Uterus (tissue), 4 donors: Measurements from ENCODE around the gene ZNF618. TPM values are rescaled to one million over a fixed set of nuclear protein-coding genes. Genes with fewer than 3 reads are reported as not detected.

Source experiments
- DNase-seq, 2 donors: peaks; one replicate each; pipeline ENCODE4 v3.0.0-alpha.2; 2019 to 2020
- H3K27ac ChIP-seq, 2 donors: fragments of 200-600 bp; sonication (generic); 1 replicate in 1 of 2; 2 replicates in 1 of 2; pipeline ENCODE4 v1.5.1; 2016 to 2018
- H3K27me3 ChIP-seq, 2 donors: fragments of 200-600 bp; sonication (generic); one replicate each; pipeline ENCODE4 v1.5.1; 2018 to 2019; ENCODE audit warnings: control low read depth in 1 of 2
- H3K36me3 ChIP-seq, 2 donors: fragments of 200-600 bp; sonication (generic); one replicate each; pipeline ENCODE4 v1.5.1; 2019; ENCODE audit warnings: control low read depth in 1 of 2
- H3K4me1 ChIP-seq, 2 donors: fragments of 200-600 bp; sonication (generic); one replicate each; pipeline ENCODE4 v1.5.1; 2018 to 2019; ENCODE audit warnings: control low read depth in 1 of 2
- H3K4me3 ChIP-seq, 2 donors: fragments of 200-600 bp; sonication (generic); 1 replicate in 1 of 2; 2 replicates in 1 of 2; pipeline ENCODE4 v1.5.1; 2018 to 2019; ENCODE audit warnings: mild to moderate bottlenecking in 1 of 2
- H3K9me3 ChIP-seq, 2 donors: fragments of 200-600 bp; sonication (generic); one replicate each; pipeline ENCODE4 v1.5.1; 2019; ENCODE audit warnings: control low read depth in 1 of 2
- POLR2A ChIP-seq, 2 donors: fragments of 450-650 bp; IDR thresholded peaks; one replicate each; pipeline ENCODE4 v1.6.1; 2016; ENCODE audit warnings: antibody characterized with exemption in 2 of 2, mild to moderate bottlenecking in 1 of 2, moderate library complexity in 1 of 2
- intact Hi-C: fragments of 100-400 bp; cut with DNase I; formaldehyde crosslinking; loops from one replicate; pipeline ENCODE4 v1.15.1; 2023; ENCODE audit warnings: low total_unique reads
- total RNA-seq, 4 donors: library from RNA; depleted of rRNA in 3 of 4; stranded (reverse); fragments of >200 nt in 3 of 4; gene quantifications; one replicate each; pipeline versions ENCODE4 v1.1.0 to v1.2.4, GENCODE V29; 2014 to 2023
- TF ChIP-seq, protein P1 (sequence below), 4 experiments: fragments of 200-600 bp in 2 of 4; fragments of 450-650 bp in 2 of 4; sonication (generic) in 2 of 4; IDR thresholded peaks; one replicate each; pipeline ENCODE4 v1.5.1; 2016 to 2019; ENCODE audit warnings: antibody characterized with exemption in 4 of 4, mild to moderate bottlenecking in 2 of 4, moderate library complexity in 1 of 4
- donor health status: DM: yes; HTN: yes; CAD: no.

The ZNF618 gene
- total RNA-seq, 4 donors from 2014 or later = 3.8 to 24.2 (median 12.3) TPM

DNA sequence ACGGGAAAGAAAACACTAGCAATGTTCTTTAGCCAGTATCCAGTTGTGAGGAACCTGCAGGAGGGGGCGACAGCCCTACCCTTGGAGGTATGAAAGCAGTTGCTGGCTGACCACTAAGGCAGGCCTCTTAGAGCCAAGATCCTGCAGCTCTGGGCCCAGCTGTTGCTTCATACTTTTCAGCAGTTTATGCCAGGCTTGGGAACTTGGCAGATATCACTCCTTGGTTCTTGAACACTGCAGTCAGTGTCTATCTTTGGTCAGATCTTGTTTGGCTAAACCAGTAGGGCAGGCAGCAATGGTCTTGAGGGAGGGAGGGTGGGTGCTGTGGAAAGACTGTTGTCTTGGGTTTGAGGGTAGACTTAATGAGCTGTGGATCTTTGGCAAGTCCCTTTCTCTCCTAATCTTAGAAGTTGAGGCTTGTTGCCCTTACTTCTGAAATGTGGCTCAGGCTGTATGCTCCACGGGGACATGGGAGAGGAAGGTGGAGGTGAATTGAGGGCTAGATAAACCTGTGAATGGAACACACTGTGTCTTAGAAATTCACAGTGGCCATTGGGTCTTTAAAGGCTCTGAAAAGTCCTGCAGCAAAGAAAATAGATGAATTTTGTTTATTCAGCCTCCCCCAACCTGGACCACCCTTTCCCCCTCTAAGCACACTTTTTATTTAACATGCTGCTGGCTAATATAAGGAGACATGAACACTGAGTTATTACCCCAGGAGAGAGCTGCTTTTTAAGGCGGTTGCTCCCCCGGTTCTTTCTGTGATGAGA lies 37.5 kb downstream of the ZNF618 start:
- Histone ChIP-seq H3K36me3 (no peaks in the 10 kb centered on the region), H3K27ac (no peak overlapping the region), H3K4me3 (no peak overlapping the region), H3K27me3 (no peaks in the 10 kb centered on the region), H3K9me3 (no peaks in the 10 kb centered on the region), H3K4me1 (peaks cover 0 to 3% of the 10 kb centered on the region in 2 donors)
- TF ChIP-seq, protein P1, sequence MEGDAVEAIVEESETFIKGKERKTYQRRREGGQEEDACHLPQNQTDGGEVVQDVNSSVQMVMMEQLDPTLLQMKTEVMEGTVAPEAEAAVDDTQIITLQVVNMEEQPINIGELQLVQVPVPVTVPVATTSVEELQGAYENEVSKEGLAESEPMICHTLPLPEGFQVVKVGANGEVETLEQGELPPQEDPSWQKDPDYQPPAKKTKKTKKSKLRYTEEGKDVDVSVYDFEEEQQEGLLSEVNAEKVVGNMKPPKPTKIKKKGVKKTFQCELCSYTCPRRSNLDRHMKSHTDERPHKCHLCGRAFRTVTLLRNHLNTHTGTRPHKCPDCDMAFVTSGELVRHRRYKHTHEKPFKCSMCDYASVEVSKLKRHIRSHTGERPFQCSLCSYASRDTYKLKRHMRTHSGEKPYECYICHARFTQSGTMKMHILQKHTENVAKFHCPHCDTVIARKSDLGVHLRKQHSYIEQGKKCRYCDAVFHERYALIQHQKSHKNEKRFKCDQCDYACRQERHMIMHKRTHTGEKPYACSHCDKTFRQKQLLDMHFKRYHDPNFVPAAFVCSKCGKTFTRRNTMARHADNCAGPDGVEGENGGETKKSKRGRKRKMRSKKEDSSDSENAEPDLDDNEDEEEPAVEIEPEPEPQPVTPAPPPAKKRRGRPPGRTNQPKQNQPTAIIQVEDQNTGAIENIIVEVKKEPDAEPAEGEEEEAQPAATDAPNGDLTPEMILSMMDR (IDR thresholded peaks at IDR 0.05) = no peak
- no peak for TF ChIP-seq POLR2A (IDR thresholded peaks at IDR 0.05)
- DNase-seq = no peak
- intact Hi-C loops = no loop called here

DNA sequence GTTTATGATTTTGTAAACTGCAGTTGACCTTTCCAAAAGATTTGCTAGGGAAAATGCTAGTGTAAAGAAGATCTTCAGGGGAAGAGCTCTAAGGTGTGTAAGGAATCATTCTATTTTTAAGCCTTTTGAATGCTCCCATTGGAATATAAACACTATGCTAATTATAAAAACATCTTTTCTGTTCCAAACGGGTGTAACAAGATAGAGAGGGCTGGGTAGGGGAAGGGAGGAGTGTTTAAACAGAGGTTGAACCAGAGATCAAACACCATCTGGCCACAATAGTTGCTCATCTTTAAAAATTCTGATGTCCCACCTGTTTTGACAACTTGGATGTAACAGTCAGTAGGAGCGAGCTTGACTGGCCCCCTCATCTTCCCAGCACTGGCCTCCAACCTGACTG lies 38.4 kb downstream of the ZNF618 start:
- no peaks in the 10 kb centered on the region for H3K9me3 ChIP-seq
- no peak overlapping the region for H3K27ac ChIP-seq
- no peaks in the 10 kb centered on the region for H3K36me3 ChIP-seq
- intact Hi-C loops = no loop called here
- TF ChIP-seq, protein P1 (IDR thresholded peaks at IDR 0.05) = no peak
- TF ChIP-seq POLR2A (IDR thresholded peaks at IDR 0.05) = no peak
- no peak overlapping the region for H3K4me3 ChIP-seq
- H3K4me1 ChIP-seq = peaks cover 0 to 3% of the 10 kb centered on the region in 2 donors
- DNase-seq = no peak
- no peaks in the 10 kb centered on the region for H3K27me3 ChIP-seq

DNA sequence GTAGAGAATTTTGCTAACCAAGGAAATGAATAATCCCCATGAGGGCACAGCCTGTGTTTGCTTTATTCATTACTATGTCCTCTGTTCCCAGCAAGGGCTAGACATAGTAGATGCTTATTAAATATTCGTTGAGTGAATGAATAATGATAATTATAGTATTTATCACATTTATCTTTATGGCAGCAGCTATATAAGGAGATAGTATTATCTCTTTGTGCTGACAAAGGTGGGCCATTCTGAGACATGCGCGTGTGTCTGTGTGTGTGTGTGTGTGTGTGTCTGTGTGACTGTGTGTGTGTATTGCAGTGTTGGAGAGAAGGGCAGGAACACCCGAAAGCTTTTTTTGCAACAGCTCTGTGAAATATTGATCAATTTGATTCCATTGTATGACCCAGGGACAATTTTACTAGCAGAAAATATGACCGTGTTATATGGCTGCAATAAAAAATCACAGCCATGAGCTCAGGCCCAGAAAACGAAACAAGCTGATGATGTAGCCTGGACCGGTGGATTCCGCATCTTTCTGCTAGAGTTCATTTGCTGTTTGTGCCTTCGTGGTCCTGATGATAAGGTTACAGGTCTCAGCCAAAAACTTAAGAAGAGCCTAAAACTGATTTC lies 39.8 kb downstream of the ZNF618 start:
- no peak overlapping the region for H3K27ac ChIP-seq
- TF ChIP-seq POLR2A (IDR thresholded peaks at IDR 0.05) = no peak
- TF ChIP-seq, protein P1 (IDR thresholded peaks at IDR 0.05) = no peak
- intact Hi-C loops = no loop called here
- peaks cover 0 to 3% of the 10 kb centered on the region in 2 donors for H3K4me1 ChIP-seq
- no peak for DNase-seq
- no peak overlapping the region for H3K4me3 ChIP-seq
- no peaks in the 10 kb centered on the region for H3K9me3 ChIP-seq
- no peaks in the 10 kb centered on the region for H3K36me3 ChIP-seq
- H3K27me3 ChIP-seq = no peaks in the 10 kb centered on the region

DNA sequence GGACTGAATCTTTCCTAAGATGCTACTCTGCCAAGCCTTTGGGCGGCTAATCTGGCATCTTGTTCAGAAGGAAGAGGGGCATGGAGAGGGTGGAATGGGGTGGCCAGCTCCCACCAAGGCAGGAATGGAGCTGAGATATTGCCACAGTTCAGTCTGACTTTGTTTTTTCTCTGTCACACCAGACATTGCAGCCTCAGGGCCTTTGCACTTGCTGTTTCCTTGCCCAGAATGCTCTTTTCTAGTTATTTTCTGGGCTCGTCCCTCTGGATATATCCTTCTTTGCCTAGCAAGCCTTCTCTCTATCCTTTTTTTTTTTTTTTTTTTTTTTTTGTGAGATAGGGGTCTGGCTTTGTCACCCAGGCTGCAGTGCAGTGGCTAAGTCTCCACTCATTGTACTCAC lies 40.8 kb downstream of the ZNF618 start:
- intact Hi-C loops = no loop called here
- DNase-seq = no peak
- Histone ChIP-seq H3K27ac (no peak overlapping the region), H3K27me3 (no peaks in the 10 kb centered on the region), H3K9me3 (no peaks in the 10 kb centered on the region), H3K36me3 (no peaks in the 10 kb centered on the region), H3K4me1 (peaks cover 0 to under 1% of the 10 kb centered on the region in 2 donors), H3K4me3 (no peak overlapping the region)
- TF ChIP-seq, protein P1 (IDR thresholded peaks at IDR 0.05) = no peak
- no peak for TF ChIP-seq POLR2A (IDR thresholded peaks at IDR 0.05)

DNA sequence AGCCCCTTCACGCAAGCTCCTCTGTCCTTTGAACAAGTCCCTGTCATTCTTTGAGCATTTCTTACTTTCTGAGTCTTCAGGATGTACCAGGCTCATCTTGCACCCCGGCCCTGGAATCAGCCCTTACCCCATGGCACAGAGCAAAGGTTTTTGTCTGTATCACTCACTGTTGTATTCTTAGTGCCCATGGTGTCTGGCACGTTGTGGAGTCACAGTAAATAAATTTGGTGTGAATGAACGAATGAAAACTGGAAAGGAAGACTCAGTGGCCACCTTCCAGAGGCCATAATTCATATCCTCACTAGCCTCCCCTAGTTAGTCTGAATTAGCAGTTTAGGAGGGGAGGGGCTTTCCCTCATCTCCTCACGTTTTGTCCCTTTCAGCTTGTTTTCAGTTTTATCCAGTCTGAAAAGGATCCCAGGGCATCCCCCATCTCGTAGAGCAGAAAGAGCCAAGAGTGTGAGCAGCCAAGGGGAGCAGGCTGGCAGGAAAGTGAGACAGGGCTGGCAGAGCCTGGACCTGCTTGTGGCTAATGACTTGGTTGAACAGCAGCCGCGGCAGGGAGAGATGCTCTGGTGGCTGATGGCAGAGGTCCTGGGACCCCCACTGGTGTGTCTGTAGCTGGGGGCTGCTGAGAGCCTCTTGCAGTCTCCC lies 42.7 kb downstream of the ZNF618 start:
- Histone ChIP-seq H3K4me3 (no peak overlapping the region), H3K4me1 (no peaks in the 10 kb centered on the region), H3K27ac (no peak overlapping the region), H3K36me3 (no peaks in the 10 kb centered on the region), H3K27me3 (no peaks in the 10 kb centered on the region), H3K9me3 (no peaks in the 10 kb centered on the region)
- intact Hi-C loops = no loop called here
- no peak for DNase-seq
- TF ChIP-seq, protein P1 (IDR thresholded peaks at IDR 0.05) = no peak
- TF ChIP-seq POLR2A (IDR thresholded peaks at IDR 0.05) = no peak
